DMS53 treated with DMSO at 0.1 percent for 48 hours (cell line): Measurements from ENCODE around the gene C1orf21.
"Not testable (repeated sequence)": the region's sequence is repeated elsewhere in the genome, so short reads cannot be mapped to it uniquely, and the experiment has no call there.

Source experiments
- DNase-seq: peaks from one replicate; lab custom pipeline; 2025; ENCODE audit not compliant: unreplicated experiment; lab: John Stamatoyannopoulos, UW

Gene C1orf21

GRCh38 chr1:184386312-184387068 is at the start of gene C1orf21:
TSS of gene C1orf21 (plus strand) at chr1:184387029. CDS start at chr1:184477510, 90,481 bp downstream.
- peak; percentile 57 for DNase-seq

- not testable (repeated sequence) for DNase-seq
Measured at GRCh38 chr1:184337865-184338264, 49.0 kb upstream of the C1orf21 start.

- no peak for DNase-seq
Measured at GRCh38 chr1:184340984-184341383, 45.8 kb upstream of the C1orf21 start.

GRCh38 chr1:184350573-184350972 is 36.3 kb upstream of the C1orf21 start:
- no peak for DNase-seq

- DNase-seq, result no peak
Measured at GRCh38 chr1:184351416-184351975, 35.3 kb upstream of the C1orf21 start.

- no peak for DNase-seq
Measured at GRCh38 chr1:184352776-184353175, 34.1 kb upstream of the C1orf21 start.

GRCh38 chr1:184354719-184355118 is 32.1 kb upstream of the C1orf21 start:
- DNase-seq, result no peak

GRCh38 chr1:184356891-184357290 is 29.9 kb upstream of the C1orf21 start:
- no peak for DNase-seq

- DNase-seq, result no peak
Measured at GRCh38 chr1:184358256-184358655, 28.6 kb upstream of the C1orf21 start.

- no peak for DNase-seq
Measured at GRCh38 chr1:184359909-184360308, 26.9 kb upstream of the C1orf21 start.

GRCh38 chr1:184362876-184363275 is 24.0 kb upstream of the C1orf21 start:
- no peak for DNase-seq

GRCh38 chr1:184365699-184366098 is 21.1 kb upstream of the C1orf21 start:
- DNase-seq, result no peak

GRCh38 chr1:184366997-184367396 is 19.8 kb upstream of the C1orf21 start:
- DNase-seq, result no peak

GRCh38 chr1:184367427-184368038 is 19.3 kb upstream of the C1orf21 start:
- no peak for DNase-seq

- DNase-seq, result no peak
Measured at GRCh38 chr1:184368354-184368753, 18.5 kb upstream of the C1orf21 start.

GRCh38 chr1:184370850-184371249 is 16.0 kb upstream of the C1orf21 start:
- no peak for DNase-seq

- no peak for DNase-seq
Measured at GRCh38 chr1:184373155-184373554, 13.7 kb upstream of the C1orf21 start.

- DNase-seq, result no peak
Measured at GRCh38 chr1:184376369-184376768, 10.5 kb upstream of the C1orf21 start.

GRCh38 chr1:184379111-184379752 is 7.6 kb upstream of the C1orf21 start:
- DNase-seq, result no peak

- DNase-seq, result no peak
Measured at GRCh38 chr1:184380468-184380867, 6.4 kb upstream of the C1orf21 start.

GRCh38 chr1:184383772-184384323 is 3.0 kb upstream of the C1orf21 start:
- no peak for DNase-seq
